HUES6 (cell line): ENCODE results near the gene KLB.
"Not testable (repeated sequence)": the region's sequence is repeated elsewhere in the genome, so short reads cannot be mapped to it uniquely, and the experiment has no call there.

ENCODE experiments used
- H3K27ac ChIP-seq: 2 replicates; pipeline ENCODE4 v1.7.0; 2013; ENCODE audit warnings: low read depth, mild to moderate bottlenecking, low read length, inconsistent platforms
- H3K27me3 ChIP-seq: 2 replicates; pipeline ENCODE4 v1.6.1; 2013; ENCODE audit warnings: low read length; ENCODE audit not compliant: control insufficient read depth, insufficient read depth
- H3K36me3 ChIP-seq: 2 replicates; pipeline ENCODE4 v1.6.1; 2013; ENCODE audit warnings: low read length; ENCODE audit not compliant: control insufficient read depth, insufficient read depth
- H3K4me1 ChIP-seq: 2 replicates; pipeline ENCODE4 v1.6.1; 2013; ENCODE audit warnings: low read length; ENCODE audit not compliant: control insufficient read depth, insufficient read depth
- H3K4me3 ChIP-seq: 2 replicates; pipeline ENCODE4 v1.5.1; 2013; ENCODE audit warnings: low read depth, low read length
- H3K9ac ChIP-seq: one replicate; pipeline ENCODE4 v1.6.1; 2013; ENCODE audit warnings: mild to moderate bottlenecking, low read length
- H3K9me3 ChIP-seq: 2 replicates; pipeline ENCODE4 v1.6.1; 2013; ENCODE audit warnings: low read depth, low read length; ENCODE audit not compliant: control insufficient read depth, insufficient read depth

KLB gene

DNA sequence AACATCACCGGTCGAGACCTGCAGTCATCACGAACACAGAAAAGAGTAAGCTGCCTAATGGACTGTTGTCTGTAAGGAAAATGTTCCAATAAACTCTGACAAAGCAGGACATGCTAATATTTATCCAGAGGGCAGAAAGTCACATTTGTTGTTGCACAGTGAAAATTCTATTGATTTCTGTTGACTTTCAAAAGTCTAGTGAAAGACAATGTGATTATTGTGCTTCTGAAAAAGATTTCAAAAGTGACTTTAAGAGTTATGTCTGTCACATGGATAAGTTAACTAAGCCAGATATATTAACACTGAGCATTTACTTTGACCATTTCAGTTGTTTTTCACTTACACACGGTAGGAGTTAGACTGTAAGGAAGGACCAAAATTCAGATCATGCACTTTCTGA lies 31.3 kb upstream of the KLB start:
- H3K9ac ChIP-seq: no peak overlapping the region
- no peak overlapping the region for H3K27ac ChIP-seq
- no peaks in the 10 kb centered on the region for H3K27me3 ChIP-seq
- no peak overlapping the region for H3K4me3 ChIP-seq
- peaks cover 16% of the 10 kb centered on the region for H3K9me3 ChIP-seq
- no peaks in the 10 kb centered on the region for H3K36me3 ChIP-seq
- H3K4me1 ChIP-seq: no peaks in the 10 kb centered on the region

DNA sequence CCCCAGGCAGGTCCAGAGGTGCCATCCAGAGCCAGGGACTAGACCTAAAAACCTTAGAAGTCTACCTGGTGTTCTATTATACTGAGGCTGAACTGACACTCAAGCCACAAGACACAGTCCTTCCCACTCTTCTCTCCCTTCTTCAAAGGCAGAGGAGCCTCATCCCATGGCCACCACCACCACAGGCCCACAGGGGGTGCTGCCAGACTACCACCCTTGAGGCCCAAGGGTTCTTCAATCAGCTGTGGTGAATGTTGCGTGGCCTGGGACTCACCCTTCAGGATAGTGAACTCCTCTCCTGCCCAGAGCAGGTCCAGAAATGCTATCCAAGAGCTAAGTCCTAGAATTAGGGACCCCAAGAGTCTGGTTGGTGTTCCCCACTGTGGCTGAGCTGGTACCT lies 23.0 kb upstream of the KLB start:
- no peaks in the 10 kb centered on the region for H3K36me3 ChIP-seq
- no peaks in the 10 kb centered on the region for H3K9me3 ChIP-seq
- no peaks in the 10 kb centered on the region for H3K27me3 ChIP-seq
- no peak overlapping the region for H3K9ac ChIP-seq
- H3K27ac ChIP-seq: no peak overlapping the region
- no peak overlapping the region for H3K4me3 ChIP-seq
- H3K4me1 ChIP-seq: peaks cover 8% of the 10 kb centered on the region

- no peak overlapping the region for H3K27ac ChIP-seq
- H3K36me3 ChIP-seq: no peaks in the 10 kb centered on the region
- peaks cover 8% of the 10 kb centered on the region for H3K4me1 ChIP-seq
- H3K27me3 ChIP-seq: no peaks in the 10 kb centered on the region
- H3K4me3 ChIP-seq: no peak overlapping the region
- no peak overlapping the region for H3K9ac ChIP-seq
- H3K9me3 ChIP-seq: no peaks in the 10 kb centered on the region
These were observed 22.2 kb upstream of the KLB start for GRCh38 chr4:39384563-39384962.

DNA sequence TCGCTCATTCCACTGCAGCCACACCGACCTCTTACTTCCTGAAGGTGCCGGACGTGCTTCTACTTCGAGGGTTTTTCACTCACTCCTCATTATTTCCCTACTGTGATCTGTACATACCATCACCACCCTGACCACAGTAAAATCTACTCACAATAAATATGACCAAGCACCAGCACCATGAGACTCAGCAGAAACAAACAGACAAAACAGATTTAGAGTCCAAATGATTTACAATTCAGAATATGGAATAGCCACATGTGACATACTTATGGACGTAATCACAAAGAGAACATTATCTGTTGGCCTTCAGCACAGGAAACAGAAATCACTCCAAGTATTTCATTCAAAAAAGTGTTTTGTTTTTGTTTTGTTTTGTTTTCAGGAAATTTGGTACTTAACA lies 16.1 kb upstream of the KLB start:
- Histone ChIP-seq H3K9ac (no peak overlapping the region), H3K27ac (no peak overlapping the region), H3K4me3 (no peak overlapping the region), H3K36me3 (no peaks in the 10 kb centered on the region), H3K27me3 (no peaks in the 10 kb centered on the region), H3K4me1 (no peaks in the 10 kb centered on the region), H3K9me3 (no peaks in the 10 kb centered on the region)

DNA sequence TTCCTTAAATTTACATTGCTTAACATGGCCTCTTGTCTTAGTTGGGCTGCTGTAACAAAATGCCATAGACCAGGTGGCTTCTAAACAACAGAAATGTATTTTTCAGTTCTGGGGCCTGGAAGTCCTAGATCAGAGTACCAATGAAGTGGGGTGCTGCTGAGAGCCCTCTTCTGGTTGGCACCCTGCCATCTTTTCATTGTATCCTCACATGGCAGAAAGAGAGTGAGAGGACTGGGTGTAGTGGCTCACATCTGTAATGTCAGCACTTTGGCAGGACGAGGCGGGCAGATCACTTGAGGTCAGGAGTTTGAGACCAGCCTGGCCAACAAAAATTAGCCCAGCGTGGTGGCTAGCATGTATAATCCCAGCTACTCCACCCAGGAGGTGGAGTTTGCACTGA lies 12.0 kb upstream of the KLB start:
- H3K36me3 ChIP-seq: no peaks in the 10 kb centered on the region
- no peaks in the 10 kb centered on the region for H3K27me3 ChIP-seq
- no peak overlapping the region for H3K9ac ChIP-seq
- no peak overlapping the region for H3K4me3 ChIP-seq
- no peaks in the 10 kb centered on the region for H3K9me3 ChIP-seq
- no peaks in the 10 kb centered on the region for H3K4me1 ChIP-seq
- H3K27ac ChIP-seq: no peak overlapping the region

DNA sequence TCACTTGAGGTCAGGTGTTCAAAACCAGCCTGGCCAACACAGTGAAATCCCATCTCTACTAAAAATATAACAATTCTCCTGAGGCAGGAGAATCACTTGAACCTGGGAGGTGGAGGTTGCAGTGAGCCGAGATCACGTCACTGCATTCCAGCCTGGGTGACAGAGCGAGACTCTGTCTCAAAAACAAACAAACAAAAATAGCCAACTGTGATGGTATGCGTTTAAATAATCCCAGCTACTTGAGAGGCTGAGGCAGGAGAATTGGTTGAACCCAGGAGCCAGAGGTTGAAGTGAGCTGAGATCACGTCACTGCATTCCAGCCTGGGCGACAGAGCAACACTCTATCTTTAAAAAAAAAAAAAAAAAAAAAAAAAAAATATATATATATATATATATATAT lies 5.1 kb upstream of the KLB start:
- H3K4me3 ChIP-seq, H3K9me3 ChIP-seq, H3K36me3 ChIP-seq, H3K27me3 ChIP-seq, H3K9ac ChIP-seq, H3K4me1 ChIP-seq, H3K27ac ChIP-seq: not testable (repeated sequence)

GRCh38 chr4:39407584-39407885 lies 805 bp downstream of the KLB start:
- H3K36me3 ChIP-seq: no peaks in the 10 kb centered on the region

GRCh38 chr4:39410415-39410814 lies 3.7 kb downstream of the KLB start:
- Histone ChIP-seq H3K27me3 (no peaks in the 10 kb centered on the region), H3K9me3 (no peaks in the 10 kb centered on the region), H3K9ac (no peak overlapping the region), H3K27ac (no peak overlapping the region), H3K36me3 (no peaks in the 10 kb centered on the region), H3K4me1 (no peaks in the 10 kb centered on the region), H3K4me3 (no peak overlapping the region)

More at GRCh38 chr4:39407584-39407885, 805 bp downstream of the KLB start:
- no peak overlapping the region for H3K4me3 ChIP-seq
- no peak overlapping the region for H3K27ac ChIP-seq
- no peak overlapping the region for H3K9ac ChIP-seq
- no peaks in the 10 kb centered on the region for H3K4me1 ChIP-seq
- no peaks in the 10 kb centered on the region for H3K27me3 ChIP-seq
- H3K9me3 ChIP-seq: no peaks in the 10 kb centered on the region

DNA sequence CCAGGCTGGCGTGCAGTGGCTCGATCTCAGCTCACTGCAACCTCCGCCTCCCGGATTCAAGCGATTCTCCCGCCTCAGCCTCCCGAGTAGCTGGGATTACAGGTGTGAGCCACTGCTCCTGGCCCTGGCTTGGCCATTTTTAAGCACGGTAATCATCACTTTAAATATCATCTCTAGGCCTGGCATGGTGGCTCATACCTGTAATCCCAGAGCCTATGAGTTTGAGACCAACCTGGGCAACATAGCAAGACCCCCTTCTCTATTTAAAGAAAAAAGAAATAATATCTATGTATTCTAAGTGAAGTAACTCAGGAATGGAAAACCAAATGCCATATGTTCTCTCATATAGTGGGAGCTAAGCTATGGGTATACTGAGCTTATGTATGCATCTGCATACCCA lies 4.8 kb downstream of the KLB start:
- not testable (repeated sequence) for H3K4me1 ChIP-seq, H3K4me3 ChIP-seq, H3K9ac ChIP-seq, H3K27me3 ChIP-seq, H3K9me3 ChIP-seq, H3K27ac ChIP-seq, H3K36me3 ChIP-seq

DNA sequence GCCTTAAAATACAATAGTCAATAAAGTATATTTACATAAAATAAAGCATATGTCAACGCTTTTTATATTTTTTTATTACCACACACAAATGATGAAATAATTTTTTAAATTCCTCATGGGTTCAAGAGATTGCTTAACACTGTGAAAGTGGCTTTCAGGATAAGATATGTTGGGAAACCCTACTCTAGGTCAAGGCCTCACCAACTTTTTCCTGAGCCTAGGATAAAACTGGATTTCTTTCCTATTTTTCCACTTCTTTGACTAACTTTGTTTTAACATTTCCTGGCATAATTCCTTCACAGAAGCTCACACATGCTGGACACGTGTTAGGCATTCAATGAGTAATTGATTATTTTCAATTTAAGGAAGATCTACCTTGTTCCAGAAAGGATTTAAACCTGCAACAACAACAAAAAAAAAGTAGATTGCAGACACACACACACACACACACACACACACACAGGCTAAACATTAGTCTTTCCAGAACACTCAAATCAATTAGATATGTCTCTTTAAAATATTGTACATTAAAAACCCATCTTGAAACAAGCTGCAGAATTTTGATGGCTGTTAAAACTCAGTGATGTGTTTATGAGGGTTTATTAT lies 9.1 kb downstream of the KLB start:
- Histone ChIP-seq H3K4me1 (no peaks in the 10 kb centered on the region), H3K27me3 (no peaks in the 10 kb centered on the region), H3K27ac (no peak overlapping the region), H3K9me3 (no peaks in the 10 kb centered on the region), H3K4me3 (no peak overlapping the region), H3K9ac (no peak overlapping the region), H3K36me3 (no peaks in the 10 kb centered on the region)

DNA sequence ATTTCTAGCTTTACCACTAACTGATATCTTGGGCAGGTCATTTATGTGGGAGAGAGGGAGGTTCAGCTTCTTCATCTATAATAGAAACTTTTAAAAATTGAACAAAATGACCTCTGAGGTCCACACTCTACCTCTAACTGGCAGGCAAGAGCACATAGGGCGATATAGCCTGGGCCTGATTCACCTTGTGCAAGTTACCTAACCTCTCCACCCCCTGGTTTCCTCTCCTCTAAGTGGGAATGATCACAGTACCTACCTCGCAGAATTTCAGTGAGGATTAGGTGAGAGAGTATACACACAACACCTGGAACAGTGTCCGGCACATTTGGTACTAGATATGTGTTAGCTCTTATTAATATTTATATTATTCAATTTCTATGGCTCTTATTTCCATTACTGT lies 15.5 kb downstream of the KLB start:
- Histone ChIP-seq H3K27me3 (no peaks in the 10 kb centered on the region), H3K9me3 (no peaks in the 10 kb centered on the region), H3K9ac (no peak overlapping the region), H3K4me1 (no peaks in the 10 kb centered on the region), H3K4me3 (no peak overlapping the region), H3K36me3 (no peaks in the 10 kb centered on the region), H3K27ac (no peak overlapping the region)

DNA sequence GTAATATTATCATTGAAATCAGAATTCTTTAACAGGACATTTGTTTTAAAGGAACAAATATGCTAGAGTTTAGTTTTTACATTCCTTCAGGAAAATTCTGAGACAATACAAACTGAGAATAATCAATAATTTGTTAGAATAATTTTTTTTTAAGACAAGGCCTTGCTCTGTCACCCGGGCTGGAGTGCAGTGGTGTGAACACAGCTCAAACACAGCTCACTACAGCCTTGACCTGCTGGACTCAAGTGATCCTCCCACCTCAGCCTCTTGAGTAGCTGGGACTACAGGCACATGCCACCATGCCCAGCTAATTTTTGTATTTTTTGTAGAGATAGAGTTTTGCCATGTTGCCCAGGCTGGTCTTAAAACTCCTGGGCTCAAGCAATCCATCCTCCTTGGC lies 18.6 kb downstream of the KLB start:
- not testable (repeated sequence) for H3K27ac ChIP-seq, H3K27me3 ChIP-seq, H3K9ac ChIP-seq, H3K9me3 ChIP-seq, H3K4me1 ChIP-seq, H3K4me3 ChIP-seq, H3K36me3 ChIP-seq
